HG03159 (cell line): ENCODE data around the gene FARS2.

Source experiments
- ATAC-seq: cut with Tn5 transposase; IDR thresholded peaks from one replicate; pipeline ENCODE4 v1.9.1; 2021; ENCODE audit warnings: mild to moderate bottlenecking, moderate library complexity; ENCODE audit not compliant: unreplicated experiment

Gene FARS2

GRCh38 chr6:5707281-5708045 lies 446.1 kb downstream of the FARS2 start:
- ATAC-seq, result no peak

DNA sequence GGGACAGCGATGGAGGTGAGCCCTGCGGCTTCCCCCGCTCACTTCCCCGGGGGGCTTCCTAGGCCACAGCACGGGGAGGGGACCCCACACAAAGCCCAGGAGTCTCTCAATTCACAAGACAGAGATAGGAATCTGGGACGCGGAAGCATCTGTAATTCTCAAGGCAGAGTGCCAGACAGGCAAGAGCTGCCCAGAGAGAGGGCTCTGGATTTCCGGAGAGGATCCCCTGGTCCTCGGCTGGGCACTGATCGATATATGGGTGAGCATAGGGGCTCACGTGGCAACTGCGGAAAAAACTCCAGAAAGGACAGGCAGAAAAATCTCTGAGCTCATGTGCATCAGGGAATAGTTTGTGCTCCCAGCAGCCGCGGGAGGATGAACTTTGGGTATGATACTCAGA lies 449.2 kb downstream of the FARS2 start:
- ATAC-seq, result no peak

DNA sequence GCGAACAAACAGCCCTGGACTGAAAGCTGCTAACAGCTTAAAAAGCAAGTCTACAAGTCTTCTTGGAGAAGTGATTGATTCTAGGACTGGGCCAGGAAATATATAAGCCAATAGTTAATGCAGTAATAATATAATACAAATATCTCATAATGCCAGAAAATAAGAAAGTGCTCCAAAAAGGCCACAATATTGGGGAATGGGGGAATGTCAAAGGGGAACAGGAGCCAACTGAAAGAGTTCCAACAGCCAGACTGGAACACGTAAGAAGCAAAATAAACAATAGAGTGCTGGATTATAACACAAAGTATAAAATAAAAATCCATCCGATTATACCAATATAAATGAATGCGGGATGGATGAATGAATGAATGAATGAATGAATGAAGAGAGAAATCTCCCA lies 449.6 kb downstream of the FARS2 start:
- ATAC-seq, result no peak

DNA sequence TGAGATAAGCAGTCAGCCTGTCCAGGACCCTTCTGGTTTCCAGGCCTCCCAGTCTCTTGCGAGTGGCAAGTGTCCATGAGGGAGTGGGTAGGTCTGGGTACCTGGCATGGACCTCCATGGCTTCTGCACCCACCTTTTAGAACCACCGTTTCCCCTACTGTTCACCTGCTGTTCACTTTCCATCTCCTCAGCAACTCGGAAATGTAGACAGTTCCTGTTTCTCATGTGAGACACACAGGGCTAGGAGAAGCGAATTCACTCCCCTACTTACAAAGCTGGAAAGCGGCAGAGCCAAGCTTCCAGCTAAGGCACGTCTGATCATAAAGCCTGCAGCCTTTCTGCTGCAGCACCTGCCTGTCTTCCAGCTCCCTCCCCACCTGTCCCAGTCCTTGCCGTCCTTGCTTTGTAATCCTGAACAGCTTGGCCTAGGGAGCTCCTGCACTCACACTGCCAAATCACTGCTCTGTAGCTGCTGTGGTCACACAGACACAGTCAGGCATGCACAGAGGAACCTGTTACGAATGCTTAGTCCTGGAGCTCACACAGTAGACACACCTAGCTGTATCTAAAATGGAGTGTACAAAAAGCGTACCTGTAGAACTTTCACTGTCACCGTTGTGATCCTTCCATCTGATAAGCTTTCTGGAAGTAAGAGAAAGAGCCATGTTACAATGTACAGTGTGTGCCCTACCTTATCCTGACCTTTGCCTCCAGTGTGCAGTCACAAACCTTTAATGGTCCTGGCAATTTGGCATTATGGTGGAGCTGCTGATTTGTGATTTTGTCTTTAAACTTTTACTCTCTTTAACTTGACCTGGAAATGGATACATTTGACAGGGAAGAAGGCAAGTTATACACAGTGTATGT lies 451.3 kb downstream of the FARS2 start:
- no peak for ATAC-seq

- ATAC-seq, result no peak
Measured at GRCh38 chr6:5713519-5713918, 452.2 kb downstream of the FARS2 start.

GRCh38 chr6:5718231-5718947 lies 457.1 kb downstream of the FARS2 start:
- ATAC-seq, result no peak

DNA sequence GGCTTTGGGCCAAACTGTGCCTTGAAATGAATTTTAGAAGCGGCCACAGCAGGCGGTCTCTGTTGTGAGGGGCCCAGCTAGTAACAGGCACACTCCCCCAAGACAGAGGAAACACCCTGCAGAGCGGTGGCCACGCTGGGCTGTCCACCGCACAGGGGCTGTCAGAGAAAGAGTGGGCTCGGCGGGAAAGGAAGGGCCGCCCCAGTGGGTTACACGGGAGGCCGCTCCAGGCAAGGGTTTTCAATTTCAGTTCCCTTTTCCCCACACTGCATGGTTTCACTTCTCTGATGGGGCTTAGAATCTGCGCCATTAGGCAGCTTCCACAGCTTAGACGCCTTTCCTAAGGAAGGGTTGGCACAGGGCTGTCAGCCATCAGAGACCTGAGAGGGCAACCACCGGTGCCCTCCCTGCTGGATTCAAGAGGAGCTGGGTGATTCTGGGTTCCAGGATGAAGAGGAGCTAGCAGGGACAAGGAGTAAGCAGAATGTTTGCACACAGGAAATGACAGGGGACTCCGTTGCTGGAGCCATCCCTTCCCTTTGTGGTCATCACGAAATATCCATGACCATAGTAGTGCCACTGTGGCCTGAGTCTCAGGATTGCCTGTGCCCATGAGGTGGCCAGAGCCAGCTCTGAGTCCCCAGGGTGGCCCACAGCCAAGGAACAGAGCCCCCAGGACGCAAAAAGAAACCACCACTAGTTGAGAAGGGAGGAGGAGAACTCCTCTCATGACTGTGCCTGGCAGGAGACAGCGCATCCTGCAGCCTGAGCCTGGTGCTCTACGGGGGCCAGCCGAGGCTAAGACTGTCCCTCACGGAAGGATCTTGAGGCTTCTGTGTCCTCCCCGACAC lies 462.8 kb downstream of the FARS2 start:
- ATAC-seq, result peak; percentile 96

- no peak for ATAC-seq
Measured at GRCh38 chr6:5724911-5725310, 463.6 kb downstream of the FARS2 start.

DNA sequence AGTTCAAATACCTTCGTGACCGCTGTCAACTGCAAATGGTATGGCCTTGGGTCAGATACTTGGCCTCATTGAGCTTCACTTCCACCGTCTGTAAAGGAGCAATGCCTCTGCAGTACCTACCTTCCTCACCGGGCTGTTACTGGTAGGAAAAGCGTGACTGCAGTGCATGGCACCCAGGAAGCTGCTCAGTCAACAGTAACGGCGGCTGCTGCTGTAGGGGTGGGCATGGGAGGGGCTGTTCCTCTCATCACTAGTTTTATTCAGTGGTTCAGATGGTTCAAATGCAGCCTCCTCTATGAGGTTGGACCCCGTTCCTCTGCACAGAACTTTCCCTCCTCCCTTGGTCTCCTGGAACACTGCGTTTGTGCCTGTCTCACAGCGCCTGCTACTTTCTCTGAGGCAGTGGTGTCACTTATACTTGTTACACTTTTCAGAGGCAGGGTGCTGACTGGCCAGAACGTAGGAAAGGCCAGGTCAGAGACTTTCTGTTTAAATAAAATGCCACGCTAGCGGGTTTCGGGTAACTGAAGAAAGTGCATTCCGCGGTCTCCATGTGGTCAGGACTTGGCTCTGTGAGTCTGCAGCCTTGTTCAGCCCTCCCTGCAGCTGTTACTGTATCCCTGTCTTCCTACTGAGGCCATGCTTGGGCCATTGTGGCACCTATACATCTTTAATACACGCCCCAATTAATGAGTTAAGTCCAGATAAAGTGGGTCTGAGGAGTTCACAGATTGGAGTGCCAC lies 465.8 kb downstream of the FARS2 start:
- no peak for ATAC-seq

DNA sequence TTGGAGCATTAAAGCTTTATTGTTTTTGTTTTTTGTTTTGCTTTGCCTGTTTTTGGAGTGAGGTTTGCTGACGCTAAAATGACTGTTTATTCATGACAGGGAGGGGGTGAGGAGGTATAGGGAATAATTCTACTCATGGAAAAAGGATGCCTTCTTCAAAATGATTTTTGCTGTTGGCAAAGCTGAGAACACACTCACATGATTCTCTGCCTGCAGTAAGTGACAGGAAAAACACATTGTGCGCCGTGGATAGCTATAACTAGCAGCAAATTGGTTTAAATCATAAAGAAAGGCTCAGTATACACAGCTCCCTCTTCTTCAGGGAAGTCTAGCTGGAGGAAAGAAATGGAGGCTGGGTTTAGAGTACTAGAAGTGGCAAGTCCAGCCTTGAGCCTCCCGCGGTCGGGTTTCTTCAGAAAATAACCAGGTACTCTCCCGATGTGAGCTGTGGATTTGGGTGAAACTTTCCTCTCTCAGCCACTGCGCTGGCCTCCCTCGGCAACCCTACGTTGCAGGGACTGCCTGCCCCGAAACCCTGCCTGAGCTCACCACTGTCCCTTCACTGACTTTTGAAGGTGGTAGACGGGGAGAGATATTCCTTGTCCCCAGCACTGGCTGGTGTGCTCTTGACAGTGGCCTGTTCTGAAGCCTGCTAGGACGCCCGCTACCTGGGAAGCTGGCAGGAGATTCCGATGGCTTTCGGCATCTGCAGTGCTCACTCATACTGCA lies 467.2 kb downstream of the FARS2 start:
- ATAC-seq, result no peak

DNA sequence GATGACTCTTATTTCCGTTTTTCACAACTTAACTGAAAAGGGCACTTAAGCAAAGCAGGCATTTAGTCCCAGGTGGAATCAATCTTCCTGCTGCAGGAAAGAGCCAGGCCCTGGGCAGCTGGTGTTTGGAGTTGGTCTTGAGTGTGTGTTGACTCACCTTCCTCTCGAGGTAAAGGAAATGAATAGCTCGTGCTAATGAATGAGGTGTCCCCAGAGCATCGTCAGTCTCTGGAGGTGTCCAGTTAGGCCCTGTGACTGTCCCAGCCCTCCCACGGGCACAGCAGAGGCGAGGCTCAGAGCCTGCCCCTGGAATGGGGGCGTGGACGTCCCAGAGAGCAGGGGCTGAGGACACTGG lies 467.7 kb downstream of the FARS2 start:
- no peak for ATAC-seq

DNA sequence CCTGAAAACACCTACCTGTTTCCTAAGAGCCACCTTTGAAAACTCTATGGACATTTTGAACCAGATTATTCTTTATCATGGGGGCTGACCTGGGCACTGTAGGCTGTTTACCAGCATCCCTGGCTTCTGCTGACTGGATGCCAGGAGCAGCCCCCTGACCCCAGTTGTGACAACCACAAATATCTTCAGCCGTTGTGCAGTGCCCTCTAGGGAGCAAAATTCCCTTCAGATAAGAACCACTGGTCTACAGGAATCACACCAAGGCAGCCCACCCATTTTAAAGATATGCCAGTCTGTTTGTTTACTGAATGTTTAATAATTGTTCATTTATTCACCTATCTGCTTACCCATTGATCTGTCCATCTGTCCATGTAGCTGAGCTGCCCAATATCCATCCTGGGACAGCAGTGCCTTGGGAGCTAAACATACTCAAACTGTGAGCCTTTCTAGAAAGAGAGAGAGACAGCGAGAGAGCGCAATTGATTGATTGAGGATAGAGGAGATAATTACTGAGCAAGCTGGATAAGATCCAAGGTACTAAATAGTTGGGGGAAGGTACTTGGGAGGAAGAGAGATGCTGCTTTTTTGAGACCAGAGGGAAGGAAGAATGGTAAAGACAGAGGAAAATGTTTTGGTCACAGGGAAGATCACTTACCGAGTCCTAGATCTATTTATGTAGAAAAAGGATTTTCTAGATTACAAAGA lies 468.7 kb downstream of the FARS2 start:
- no peak for ATAC-seq

- ATAC-seq, result no peak
Measured at GRCh38 chr6:5730585-5731263, 469.4 kb downstream of the FARS2 start.

GRCh38 chr6:5731435-5731834 lies 470.1 kb downstream of the FARS2 start:
- ATAC-seq, result no peak

GRCh38 chr6:5732496-5732895 lies 471.2 kb downstream of the FARS2 start:
- no peak for ATAC-seq

GRCh38 chr6:5736016-5736738 lies 474.9 kb downstream of the FARS2 start:
- ATAC-seq, result no peak

GRCh38 chr6:5737460-5737859 lies 476.1 kb downstream of the FARS2 start:
- no peak for ATAC-seq

- no peak for ATAC-seq
Measured at GRCh38 chr6:5738211-5738610, 476.9 kb downstream of the FARS2 start.
